Measurements from ENCODE around the gene GRIN2A.

GRIN2A gene

GRCh38 chr16:9908613-9909012 is 273.6 kb downstream of the GRIN2A start:
- DNase-seq (ENCODE audit: extremely low read depth, insufficient read length), result no peak
- TF ChIP-seq, protein P1, sequence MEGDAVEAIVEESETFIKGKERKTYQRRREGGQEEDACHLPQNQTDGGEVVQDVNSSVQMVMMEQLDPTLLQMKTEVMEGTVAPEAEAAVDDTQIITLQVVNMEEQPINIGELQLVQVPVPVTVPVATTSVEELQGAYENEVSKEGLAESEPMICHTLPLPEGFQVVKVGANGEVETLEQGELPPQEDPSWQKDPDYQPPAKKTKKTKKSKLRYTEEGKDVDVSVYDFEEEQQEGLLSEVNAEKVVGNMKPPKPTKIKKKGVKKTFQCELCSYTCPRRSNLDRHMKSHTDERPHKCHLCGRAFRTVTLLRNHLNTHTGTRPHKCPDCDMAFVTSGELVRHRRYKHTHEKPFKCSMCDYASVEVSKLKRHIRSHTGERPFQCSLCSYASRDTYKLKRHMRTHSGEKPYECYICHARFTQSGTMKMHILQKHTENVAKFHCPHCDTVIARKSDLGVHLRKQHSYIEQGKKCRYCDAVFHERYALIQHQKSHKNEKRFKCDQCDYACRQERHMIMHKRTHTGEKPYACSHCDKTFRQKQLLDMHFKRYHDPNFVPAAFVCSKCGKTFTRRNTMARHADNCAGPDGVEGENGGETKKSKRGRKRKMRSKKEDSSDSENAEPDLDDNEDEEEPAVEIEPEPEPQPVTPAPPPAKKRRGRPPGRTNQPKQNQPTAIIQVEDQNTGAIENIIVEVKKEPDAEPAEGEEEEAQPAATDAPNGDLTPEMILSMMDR (IDR thresholded peaks at IDR 0.05; ENCODE audit: insufficient read depth, low read length, poor library complexity, severe bottlenecking), result no peak
- Histone ChIP-seq H3K4me3 (replicated peaks; ENCODE audit: low read depth, low read length) (no peak overlapping the region), H3K27me3 (replicated peaks; ENCODE audit: control insufficient read depth, insufficient read depth, low read length) (no peaks in the 10 kb centered on the region), H3K36me3 (ENCODE audit: control insufficient read depth, insufficient read depth, low read length) (no peaks in the 10 kb centered on the region)

- Histone ChIP-seq H3K27me3 (replicated peaks; ENCODE audit: control insufficient read depth, insufficient read depth, low read length) (no peaks in the 10 kb centered on the region), H3K4me3 (replicated peaks; ENCODE audit: low read depth, low read length) (no peak overlapping the region), H3K36me3 (ENCODE audit: control insufficient read depth, insufficient read depth, low read length) (no peaks in the 10 kb centered on the region)
- DNase-seq (ENCODE audit: extremely low read depth, insufficient read length), result no peak
- TF ChIP-seq, protein P1 (IDR thresholded peaks at IDR 0.05; ENCODE audit: insufficient read depth, low read length, poor library complexity, severe bottlenecking), result no peak
Observed at GRCh38 chr16:9907752-9908151, 274.5 kb downstream of the GRIN2A start.

- TF ChIP-seq, protein P1 (IDR thresholded peaks at IDR 0.05; ENCODE audit: insufficient read depth, low read length, poor library complexity, severe bottlenecking), result no peak
- no peak for DNase-seq (ENCODE audit: extremely low read depth, insufficient read length)
Observed at GRCh38 chr16:9906218-9906617, 276.0 kb downstream of the GRIN2A start.

DNA sequence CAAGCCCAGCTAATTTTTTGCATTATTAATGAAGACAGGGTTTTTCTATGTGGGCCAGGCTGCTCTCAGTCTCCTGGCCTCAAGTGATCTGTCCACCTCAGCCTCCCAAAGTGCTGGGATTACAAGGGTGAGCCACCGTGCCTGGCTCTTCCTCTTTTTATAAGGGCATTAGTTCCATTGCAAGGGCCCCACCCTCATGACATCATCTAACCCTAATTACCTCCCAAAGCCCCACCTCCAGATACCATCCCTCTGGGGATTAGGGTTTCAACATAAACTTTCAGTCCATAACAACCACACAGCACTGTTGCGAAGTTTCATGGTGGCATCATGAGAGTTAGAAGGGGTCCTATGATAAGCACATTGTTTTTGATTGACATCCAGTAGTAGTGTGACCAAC is 277.7 kb downstream of the GRIN2A start:
- no peak for DNase-seq (ENCODE audit: extremely low read depth, insufficient read length)
- TF ChIP-seq, protein P1 (IDR thresholded peaks at IDR 0.05; ENCODE audit: insufficient read depth, low read length, poor library complexity, severe bottlenecking), result no peak
- Histone ChIP-seq H3K27me3 (replicated peaks; ENCODE audit: control insufficient read depth, insufficient read depth, low read length) (no peaks in the 10 kb centered on the region), H3K36me3 (ENCODE audit: control insufficient read depth, insufficient read depth, low read length) (no peaks in the 10 kb centered on the region), H3K4me3 (replicated peaks; ENCODE audit: low read depth, low read length) (no peak overlapping the region)

More at GRCh38 chr16:9906218-9906617, 276.0 kb downstream of the GRIN2A start:
- Histone ChIP-seq H3K4me3 (replicated peaks; ENCODE audit: low read depth, low read length) (no peak overlapping the region), H3K27me3 (replicated peaks; ENCODE audit: control insufficient read depth, insufficient read depth, low read length) (no peaks in the 10 kb centered on the region), H3K36me3 (ENCODE audit: control insufficient read depth, insufficient read depth, low read length) (no peaks in the 10 kb centered on the region)

- TF ChIP-seq, protein P1 (IDR thresholded peaks at IDR 0.05; ENCODE audit: insufficient read depth, low read length, poor library complexity, severe bottlenecking), result no peak
Observed at GRCh38 chr16:9900576-9900975, 281.7 kb downstream of the GRIN2A start.

GRCh38 chr16:9898555-9898954 is 283.7 kb downstream of the GRIN2A start:
- DNase-seq (ENCODE audit: extremely low read depth, insufficient read length), result no peak
- TF ChIP-seq, protein P1 (IDR thresholded peaks at IDR 0.05; ENCODE audit: insufficient read depth, low read length, poor library complexity, severe bottlenecking), result no peak
- Histone ChIP-seq H3K36me3 (ENCODE audit: control insufficient read depth, insufficient read depth, low read length) (no peaks in the 10 kb centered on the region), H3K27me3 (replicated peaks; ENCODE audit: control insufficient read depth, insufficient read depth, low read length) (no peaks in the 10 kb centered on the region), H3K4me3 (replicated peaks; ENCODE audit: low read depth, low read length) (no peak overlapping the region)

More at GRCh38 chr16:9900576-9900975, 281.7 kb downstream of the GRIN2A start:
- no peak overlapping the region for H3K4me3 ChIP-seq (replicated peaks; ENCODE audit: low read depth, low read length)
- H3K36me3 ChIP-seq (ENCODE audit: control insufficient read depth, insufficient read depth, low read length), result no peaks in the 10 kb centered on the region
- DNase-seq (ENCODE audit: extremely low read depth, insufficient read length), result no peak
- H3K27me3 ChIP-seq (replicated peaks; ENCODE audit: control insufficient read depth, insufficient read depth, low read length), result no peaks in the 10 kb centered on the region
